ENCODE measurements around the gene TEDC2. TPM values are rescaled to one million over a fixed set of nuclear protein-coding genes. Genes with fewer than 3 reads are reported as not detected.

Gene TEDC2
- total and polyA plus RNA-seq, 2 of the 8 experiments (the other 6 are each of a cell fraction or from before 2014, with no cell fraction given): 54.6 to 55.6 TPM

- no peak for TF ChIP-seq HDAC2 (IDR thresholded peaks at IDR 0.05; ENCODE audit: borderline replicate concordance in 1 of 2, low read depth in 2 of 2, low read length in 2 of 2)
- TF ChIP-seq GTF2F1 (IDR thresholded peaks at IDR 0.05; ENCODE audit: borderline replicate concordance, low read depth, low read length): no peak
- TF ChIP-seq FOSL1 (IDR thresholded peaks at IDR 0.05; ENCODE audit: insufficient read depth, low read depth, low read length): no peak
- no peak for TF ChIP-seq CEBPB (IDR thresholded peaks at IDR 0.05; ENCODE audit: low read depth, low read length)
Measured at GRCh38 chr16:2436110-2436509, 23.8 kb upstream of the TEDC2 start (continued).
